GM19099 (cell line): ENCODE results near the gene SCAMP1.

ENCODE experiments used
- POLR2A ChIP-seq: IDR thresholded peaks from 3 replicates; pipeline ENCODE4 v1.6.1; 2011; ENCODE audit warnings: low read depth; ENCODE audit not compliant: insufficient read length; ENCODE audit errors: extremely low read depth

SCAMP1 gene, protein sequence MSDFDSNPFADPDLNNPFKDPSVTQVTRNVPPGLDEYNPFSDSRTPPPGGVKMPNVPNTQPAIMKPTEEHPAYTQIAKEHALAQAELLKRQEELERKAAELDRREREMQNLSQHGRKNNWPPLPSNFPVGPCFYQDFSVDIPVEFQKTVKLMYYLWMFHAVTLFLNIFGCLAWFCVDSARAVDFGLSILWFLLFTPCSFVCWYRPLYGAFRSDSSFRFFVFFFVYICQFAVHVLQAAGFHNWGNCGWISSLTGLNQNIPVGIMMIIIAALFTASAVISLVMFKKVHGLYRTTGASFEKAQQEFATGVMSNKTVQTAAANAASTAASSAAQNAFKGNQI

DNA sequence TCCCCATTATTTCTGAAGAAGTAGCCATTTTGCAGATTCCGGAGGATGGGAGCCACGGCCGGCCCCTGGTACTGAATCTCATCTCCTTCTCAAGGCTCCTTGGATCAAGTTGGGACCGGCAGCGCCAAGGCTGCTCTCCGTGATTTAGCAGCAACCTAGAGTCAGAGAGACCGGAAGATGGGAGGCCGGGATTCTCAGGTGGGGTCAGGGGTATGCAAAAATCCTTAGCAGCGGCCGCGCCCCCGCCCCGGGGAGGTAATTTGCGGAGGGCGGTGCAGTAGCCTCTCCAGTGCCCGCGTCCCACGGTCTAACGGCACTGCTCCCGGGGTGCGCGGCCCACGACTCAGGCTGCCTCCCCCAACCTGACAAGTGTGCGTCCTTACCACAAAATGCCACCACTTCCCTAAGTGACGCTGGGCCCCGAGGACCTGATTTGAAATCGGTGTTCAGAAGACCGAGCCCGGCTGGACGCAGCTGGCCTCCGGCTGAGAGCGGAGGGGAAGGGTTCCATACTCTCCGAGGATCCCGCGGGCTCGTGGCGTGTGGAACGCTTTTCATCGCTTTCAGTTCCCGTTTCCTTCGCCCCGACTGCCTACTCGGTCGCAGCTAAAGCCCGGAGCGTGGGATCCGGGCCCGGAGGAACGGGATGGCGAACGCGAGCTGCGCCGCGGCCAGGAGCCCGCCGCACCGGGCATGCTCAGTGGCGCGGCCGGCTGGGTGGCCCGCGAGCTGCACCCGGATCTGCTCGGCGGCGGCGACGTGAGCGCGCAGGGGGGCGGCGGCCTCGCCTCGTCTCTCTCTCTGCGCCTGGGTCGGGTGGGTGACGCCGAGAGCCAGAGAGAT, at the start of gene SCAMP1:
SCAMP1 (plus strand) TSS at position 787 of the 843 bp plus-strand sequence; CDS start at position 842, 55 bp downstream.
- TF ChIP-seq POLR2A, result peak; percentile 81

DNA sequence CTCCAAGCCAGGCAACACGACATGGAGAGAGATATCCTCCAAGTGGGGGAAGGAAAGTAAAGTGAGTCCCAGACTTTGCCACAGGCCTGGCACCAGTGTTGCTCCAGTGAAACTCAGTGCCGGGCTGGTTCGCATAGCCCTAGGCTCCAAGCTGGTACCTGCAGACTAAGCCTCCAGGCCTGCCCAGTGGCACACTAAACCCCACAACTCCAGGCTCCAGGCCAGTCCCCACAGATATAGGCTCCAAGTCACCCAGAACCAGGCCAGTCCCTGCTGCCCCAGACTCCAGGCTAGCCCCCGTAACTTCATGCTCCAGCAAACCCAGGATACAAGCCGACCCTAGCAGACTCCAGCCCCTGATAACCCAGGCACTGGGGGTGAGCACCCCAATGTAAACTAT, 42.9 kb upstream of the SCAMP1 start:
- no peak for TF ChIP-seq POLR2A

DNA sequence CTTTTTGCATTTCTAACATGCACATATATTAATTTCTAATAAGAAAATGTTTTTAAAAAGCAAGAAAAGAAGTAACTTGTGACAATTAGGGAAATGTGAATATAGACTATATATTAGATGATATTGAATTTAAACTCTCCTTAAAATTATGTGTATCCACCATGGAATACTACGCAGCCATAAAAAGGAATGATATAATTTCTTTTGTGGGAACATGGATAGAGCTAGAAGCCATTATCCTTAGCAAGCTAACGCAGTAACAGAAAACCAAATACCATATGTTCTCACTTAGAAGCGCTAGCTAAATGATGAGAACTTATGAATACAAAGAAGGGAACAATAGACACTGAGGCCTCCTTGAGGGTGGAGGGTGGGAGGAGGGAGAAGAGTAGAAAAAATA, 42.1 kb upstream of the SCAMP1 start:
- no peak for TF ChIP-seq POLR2A

DNA sequence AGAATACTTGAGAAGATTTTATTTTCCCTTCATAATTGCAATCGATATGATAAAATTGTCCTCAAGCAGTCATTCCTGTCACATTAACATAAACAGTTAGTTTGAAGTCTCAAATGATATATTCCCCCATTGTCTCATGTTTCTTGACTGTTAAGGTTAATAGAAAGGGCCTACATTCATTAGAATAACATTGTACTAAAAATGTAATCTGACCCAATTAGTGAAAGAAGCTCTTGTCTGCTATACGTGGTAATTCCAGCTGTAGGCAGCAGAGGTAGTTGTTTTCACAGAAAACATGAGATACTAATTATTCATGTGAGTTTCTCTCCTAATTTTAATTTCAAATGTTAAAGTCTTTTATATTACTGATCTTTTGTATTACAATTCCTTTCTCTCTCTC, 40.0 kb upstream of the SCAMP1 start:
- TF ChIP-seq POLR2A, result no peak

DNA sequence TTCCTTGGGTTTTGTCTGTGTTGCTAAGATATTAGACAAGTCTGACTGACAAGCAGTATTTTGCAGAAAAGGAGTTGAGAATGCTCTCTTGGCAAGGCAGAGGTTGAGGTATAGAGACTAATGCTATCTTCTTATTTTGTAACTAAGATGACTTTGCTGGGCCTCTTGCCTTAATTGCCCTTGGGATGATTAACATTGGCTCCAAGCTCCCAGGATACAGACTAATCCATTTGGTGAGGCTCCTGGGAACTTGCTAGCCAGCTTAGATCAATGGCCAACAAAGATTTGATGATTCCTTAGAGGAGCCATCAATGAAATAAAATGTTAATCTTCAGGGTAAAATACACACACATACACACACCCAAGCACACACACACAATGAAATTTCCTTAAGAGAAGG, 37.2 kb upstream of the SCAMP1 start:
- TF ChIP-seq POLR2A, result no peak

DNA sequence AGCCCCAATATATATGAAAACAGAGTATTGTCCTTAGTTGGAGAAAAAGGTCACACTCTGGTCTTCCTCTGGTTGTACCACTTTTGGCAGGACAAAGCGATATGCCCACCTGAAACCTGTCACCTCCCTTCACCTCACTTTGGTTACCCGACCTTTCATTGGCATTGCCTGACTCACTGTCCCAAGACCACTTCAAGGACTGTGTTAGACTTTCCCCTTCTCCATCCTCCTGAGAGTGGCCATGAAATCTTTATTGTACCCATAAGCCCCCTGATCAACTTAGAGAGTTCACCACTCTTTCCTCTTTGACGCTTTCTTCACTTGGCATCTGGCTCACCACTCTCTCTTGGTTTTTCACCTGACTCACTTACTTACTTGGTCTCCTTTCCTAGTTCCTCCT, 33.5 kb upstream of the SCAMP1 start:
- TF ChIP-seq POLR2A, result no peak

DNA sequence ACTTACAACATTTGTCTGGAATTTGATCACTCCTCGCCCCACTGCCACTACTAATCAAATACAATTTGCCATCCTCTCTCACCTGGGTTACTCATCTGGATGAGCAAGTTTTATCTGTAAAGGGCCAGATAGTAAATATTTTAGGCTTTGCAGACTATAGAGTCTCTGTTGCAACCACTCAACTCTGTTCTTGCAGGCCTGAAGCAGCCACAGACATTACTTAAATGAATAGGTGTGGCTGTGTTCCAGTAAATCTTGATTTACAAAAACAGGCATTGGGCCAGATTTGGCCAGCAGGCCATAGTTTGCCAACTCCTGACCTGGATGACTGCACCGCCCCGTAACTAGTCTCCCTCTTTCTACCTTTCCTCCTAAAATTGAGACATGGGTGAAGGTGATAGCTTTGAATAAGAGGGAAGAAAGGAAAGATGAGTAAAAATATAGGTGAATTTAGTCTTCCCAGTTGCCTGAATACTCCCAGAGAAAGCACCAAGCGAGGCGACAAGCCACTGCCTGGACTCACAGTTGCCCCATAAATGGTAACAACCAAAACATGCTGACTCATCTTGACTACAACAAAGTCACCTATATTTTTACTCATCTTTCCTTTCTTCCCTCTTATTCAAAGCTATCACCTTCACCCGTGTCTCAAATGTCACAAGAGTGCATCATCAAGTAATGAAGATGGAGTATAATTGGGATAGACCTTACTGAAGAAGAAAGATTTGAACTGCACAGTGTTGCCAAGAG, 32.5 kb upstream of the SCAMP1 start:
- no peak for TF ChIP-seq POLR2A

DNA sequence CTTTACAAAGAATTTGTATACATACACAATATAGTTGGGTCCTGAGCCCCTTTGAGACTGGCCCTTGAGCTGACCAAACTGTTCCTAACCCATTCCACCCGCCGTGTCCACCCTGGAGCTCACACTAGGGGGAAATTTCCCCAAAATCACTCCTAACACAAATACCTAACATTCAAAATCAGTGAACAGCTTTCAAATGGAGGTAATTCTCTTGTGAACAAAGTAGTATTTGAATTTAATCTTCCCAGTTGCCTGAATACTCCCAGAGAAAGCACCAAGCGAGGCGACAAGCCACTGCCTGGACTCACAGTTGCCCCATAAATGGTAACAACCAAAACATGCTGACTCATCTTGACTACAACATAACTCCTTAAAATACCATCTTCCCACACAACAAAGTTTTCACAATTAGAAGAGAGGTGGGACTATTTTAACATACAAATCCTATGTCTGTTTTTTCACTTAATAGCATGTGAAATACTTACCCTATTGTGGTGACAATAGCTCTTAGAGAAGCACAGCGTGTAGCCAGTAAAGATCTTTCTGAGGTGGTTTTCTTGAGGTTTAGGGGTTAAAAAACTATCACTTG, 31.7 kb upstream of the SCAMP1 start:
- TF ChIP-seq POLR2A, result no peak

DNA sequence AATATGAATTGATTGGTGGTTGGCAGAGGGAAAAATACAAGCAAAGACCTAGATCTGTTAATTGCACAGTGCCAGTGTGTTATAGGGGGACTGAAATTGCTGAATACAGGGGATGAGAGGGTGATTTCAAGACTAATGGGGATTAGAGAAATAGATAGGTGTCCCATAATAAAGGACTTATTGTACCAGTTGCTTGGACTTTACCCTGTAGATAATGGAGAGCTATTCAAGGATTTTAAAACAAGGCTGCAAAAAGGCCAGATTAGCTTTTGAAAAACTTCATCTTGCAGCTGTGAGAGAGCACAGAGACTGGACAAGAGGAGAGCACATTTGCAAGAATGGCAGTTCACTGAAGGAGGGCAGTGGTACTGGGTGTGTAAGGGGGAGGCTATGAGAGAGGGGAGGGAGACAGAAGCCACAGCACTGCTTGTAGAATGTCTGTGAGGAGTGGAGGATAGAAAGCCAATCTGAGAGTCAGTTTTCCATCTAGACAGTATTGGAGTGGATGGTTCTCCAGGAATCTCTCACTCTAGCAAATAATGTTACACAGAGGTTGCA, 28.8 kb upstream of the SCAMP1 start:
- no peak for TF ChIP-seq POLR2A

DNA sequence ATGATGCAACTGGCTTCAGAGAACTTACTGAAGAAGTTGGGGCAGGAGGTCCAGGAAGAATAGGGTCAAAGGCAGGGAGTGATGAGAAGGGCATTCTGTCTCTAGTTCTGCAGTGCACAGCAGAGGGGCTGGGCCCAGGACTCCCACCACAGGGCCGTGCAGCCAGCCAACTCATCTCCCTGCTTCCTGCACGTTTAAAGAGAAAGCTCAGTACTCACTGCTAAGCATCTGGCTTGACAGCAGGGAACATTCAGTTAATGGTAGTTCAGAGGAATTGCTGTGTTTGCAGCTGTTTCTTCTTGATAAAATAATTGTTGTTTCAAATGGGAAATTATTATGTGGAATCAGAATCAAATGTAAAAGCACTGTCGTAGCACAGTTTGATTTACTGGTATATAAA, 25.6 kb upstream of the SCAMP1 start:
- no peak for TF ChIP-seq POLR2A

DNA sequence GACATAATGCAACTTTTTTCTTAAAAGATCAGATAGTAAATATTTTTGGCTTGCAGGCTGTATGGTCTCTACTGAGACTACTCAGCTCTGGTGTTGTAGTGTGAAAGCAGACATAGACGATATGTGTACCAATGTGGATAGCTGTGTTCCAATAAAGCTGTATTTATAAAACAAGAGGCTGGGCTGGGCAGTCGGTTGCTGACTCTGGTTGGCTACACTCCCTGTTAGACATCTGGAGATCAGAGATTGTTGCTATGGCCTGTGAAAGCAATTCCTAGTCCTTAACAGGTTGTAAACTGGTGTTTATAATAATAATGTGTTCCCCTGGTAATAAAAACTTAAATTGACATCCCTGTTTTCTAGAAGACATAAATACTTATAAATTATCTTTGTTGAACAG, 24.4 kb upstream of the SCAMP1 start:
- no peak for TF ChIP-seq POLR2A

DNA sequence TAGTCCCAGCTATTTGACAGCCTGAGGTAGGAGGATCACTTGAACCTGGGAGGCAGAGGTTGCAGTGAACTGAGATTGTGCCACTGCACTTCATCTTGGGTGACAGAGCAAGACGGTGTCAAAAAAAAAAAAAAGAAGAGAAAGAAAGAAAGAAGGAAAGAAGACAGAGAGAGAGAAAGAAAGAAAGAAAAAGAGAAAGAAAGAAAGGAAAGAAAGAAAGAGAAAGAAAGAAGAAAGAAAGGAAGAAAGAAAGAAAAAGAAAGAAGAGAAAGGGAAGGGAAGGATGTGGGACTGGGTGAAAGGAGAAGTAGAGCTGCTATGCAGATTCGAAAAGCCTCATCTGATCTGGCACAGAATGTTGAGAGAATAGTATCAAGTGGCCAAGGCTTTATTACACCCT, 23.7 kb upstream of the SCAMP1 start:
- TF ChIP-seq POLR2A, result no peak

DNA sequence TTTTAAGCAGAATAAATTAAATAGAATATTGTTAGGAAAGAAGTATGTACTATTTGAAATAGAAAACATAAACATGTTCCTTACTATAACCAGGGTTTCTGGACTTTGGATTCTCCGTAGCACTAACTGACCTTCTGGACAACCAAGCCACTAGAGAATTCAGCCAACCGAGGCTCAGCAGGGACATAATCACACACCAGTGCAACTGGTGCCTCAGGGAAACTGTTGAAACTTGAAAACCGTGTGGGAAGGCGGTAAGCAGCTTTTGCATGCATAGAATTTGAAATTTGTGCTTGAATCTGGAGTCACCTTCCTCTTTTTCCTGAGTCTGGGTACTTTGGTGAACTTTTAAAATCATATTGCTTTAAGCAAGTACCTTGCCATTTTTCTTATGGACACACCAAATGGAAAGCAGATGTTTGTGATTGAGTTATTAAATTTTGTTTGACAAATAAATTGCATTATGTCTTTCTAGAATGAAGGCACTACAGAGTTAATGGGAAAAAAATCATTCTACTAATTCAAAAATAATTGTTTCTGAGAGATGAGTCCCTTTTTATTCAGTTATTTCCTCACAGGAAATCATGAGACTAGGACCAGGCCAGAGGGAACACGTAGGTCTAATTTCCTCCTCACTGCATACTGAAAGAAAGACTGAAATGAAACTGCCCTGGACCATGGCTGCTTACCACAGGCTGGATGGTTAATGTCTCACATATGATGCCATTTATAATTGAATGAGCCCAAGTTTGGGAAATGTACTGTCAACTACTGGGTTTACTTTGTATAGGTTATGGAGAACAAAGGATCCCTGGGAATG, 20.6 kb upstream of the SCAMP1 start:
- TF ChIP-seq POLR2A, result no peak

DNA sequence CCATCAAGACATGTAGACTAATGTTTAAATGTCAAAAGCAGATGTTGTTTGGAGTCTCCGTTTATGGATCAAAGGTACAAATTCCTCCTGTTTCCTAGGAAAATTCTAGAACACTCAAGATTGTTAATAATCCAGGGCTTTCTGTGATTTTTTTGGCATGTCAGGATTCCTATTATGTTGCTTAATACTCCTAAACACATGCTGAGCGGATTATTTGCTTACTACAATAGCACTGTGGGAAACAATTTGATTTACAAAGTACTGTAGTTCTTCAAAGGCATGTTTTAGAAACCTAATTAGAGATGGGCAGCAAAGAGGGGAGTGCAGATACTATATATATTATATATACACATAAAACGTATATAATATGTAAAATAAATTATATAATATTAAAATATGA, 19.0 kb upstream of the SCAMP1 start:
- TF ChIP-seq POLR2A, result no peak
